B cell (primary cell): ENCODE measurements around the gene OR51B4. TPM values are rescaled to one million over a fixed set of nuclear protein-coding genes. Genes with fewer than 3 reads are reported as not detected.

Experiments used
- ATAC-seq: fragments of 200-7000 bp; cut with Tn5 transposase; one replicate; pipeline ENCODE4 v1.10.0; 2021; ENCODE audit warnings: low read depth, mild to moderate bottlenecking, moderate number of reproducible peaks, moderate library complexity
- CTCF ChIA-PET: fragments of 350-600 bp; sonication (Branson Sonifier 250); formaldehyde crosslinking; loops from one replicate; lab custom pipeline; 2021; ENCODE audit warnings: antibody characterized with exemption, inconsistent platforms; lab: Charles Lee
- POLR2A ChIA-PET: fragments of 350-600 bp; sonication (Branson Sonifier 250); formaldehyde crosslinking; loops from one replicate; lab custom pipeline; 2021; ENCODE audit warnings: antibody characterized with exemption; lab: Charles Lee
- DNase-seq: peaks from one replicate; pipeline ENCODE4 v3.0.0; 2013
- H2AFZ ChIP-seq: 2 replicates; pipeline ENCODE4 v1.6.1; 2012; ENCODE audit warnings: mild to moderate bottlenecking, low read depth, low read length; ENCODE audit not compliant: insufficient read depth, poor library complexity, severe bottlenecking
- H3K27ac ChIP-seq, 2 donors: 1 replicate in 1 of 2; 2 replicates in 1 of 2; pipeline ENCODE4 v1.5.1; 2012 to 2013; ENCODE audit warnings: low read length in 2 of 2, mild to moderate bottlenecking in 2 of 2, moderate library complexity in 1 of 2
- H3K27me3 ChIP-seq, 4 experiments: fragments of 200-600 bp in 1 of 4; sonication (generic) in 1 of 4; replicated peaks in 1 of 4; 1 replicate in 2 of 4; 2 replicates in 2 of 4; pipeline versions ENCODE4 v1.6.1 to v1.7.0; 2013 to 2016; ENCODE audit warnings: low read length in 3 of 4, mild to moderate bottlenecking in 2 of 4, mixed read lengths in 1 of 4, moderate library complexity in 1 of 4; ENCODE audit not compliant: insufficient read depth in 4 of 4, control insufficient read depth in 3 of 4; ENCODE audit errors: control extremely low read depth in 1 of 4
- H3K36me3 ChIP-seq, 2 experiments: replicated peaks in 1 of 2; 1 replicate in 1 of 2; 2 replicates in 1 of 2; pipeline versions ENCODE4 v1.6.1 to v1.7.1; 2013; ENCODE audit warnings: low read length in 1 of 2; ENCODE audit not compliant: insufficient read depth in 2 of 2, control insufficient read depth in 1 of 2; ENCODE audit errors: control extremely low read depth in 1 of 2, extremely low read depth in 1 of 2
- H3K4me1 ChIP-seq, 2 donors: fragments of 200-600 bp in 1 of 2; sonication (generic) in 1 of 2; 1 replicate in 1 of 2; 2 replicates in 1 of 2; pipeline versions ENCODE4 v1.5.1 to v1.6.1; 2013 to 2017; ENCODE audit warnings: low read length in 2 of 2; ENCODE audit not compliant: control insufficient read depth in 2 of 2, insufficient read depth in 2 of 2
- H3K4me2 ChIP-seq: replicated peaks from 2 replicates; pipeline ENCODE3; 2012; ENCODE audit warnings: mild to moderate bottlenecking, low read depth, low read length; ENCODE audit not compliant: poor library complexity, severe bottlenecking
- H3K4me3 ChIP-seq, 5 experiments: fragments of 200-600 bp in 1 of 5; sonication (generic) in 1 of 5; 1 replicate in 3 of 5; 2 replicates in 2 of 5; pipeline versions ENCODE4 v1.5.1 to v1.7.0; 2011 to 2016; ENCODE audit warnings: low read length in 4 of 5, mild to moderate bottlenecking in 4 of 5, low read depth in 2 of 5, control low read depth in 1 of 5, moderate library complexity in 1 of 5; ENCODE audit not compliant: insufficient read depth in 1 of 5; ENCODE audit errors: control extremely low read depth in 1 of 5, extremely low read depth in 1 of 5
- H3K79me2 ChIP-seq: fragments of 200-600 bp; sonication (generic); one replicate; pipeline ENCODE4 v1.6.0; 2016; ENCODE audit warnings: low read length; ENCODE audit not compliant: control insufficient read depth, insufficient read depth
- H3K9ac ChIP-seq: fragments of 200-600 bp; sonication (generic); 2 replicates; pipeline ENCODE4 v1.6.1; 2017; ENCODE audit warnings: mild to moderate bottlenecking, low read length, moderate library complexity
- H3K9me3 ChIP-seq, 3 donors: one replicate each; pipeline versions ENCODE4 v1.6.1 to v1.7.1; 2013; ENCODE audit warnings: low read length in 2 of 3; ENCODE audit not compliant: control insufficient read depth in 2 of 3, insufficient read depth in 1 of 3; ENCODE audit errors: control extremely low read depth in 1 of 3
- H4K20me1 ChIP-seq: 2 replicates; pipeline ENCODE4 v1.6.0; 2012; ENCODE audit warnings: mild to moderate bottlenecking, low read length; ENCODE audit not compliant: insufficient read depth, control insufficient read depth, poor library complexity, severe bottlenecking
- H3K27ac Mint-ChIP-seq: one replicate; pipeline ENCODE4 v1.8.0; 2021; ENCODE audit warnings: mixed read lengths
- H3K27me3 Mint-ChIP-seq: one replicate; pipeline ENCODE4 v1.8.0; 2021; ENCODE audit warnings: mixed read lengths
- H3K4me1 Mint-ChIP-seq: one replicate; pipeline ENCODE4 v1.8.0; 2021; ENCODE audit warnings: mixed read lengths
- H3K4me3 Mint-ChIP-seq: one replicate; pipeline ENCODE4 v1.8.0; 2021; ENCODE audit warnings: mixed read lengths
- H3K9me3 Mint-ChIP-seq: one replicate; pipeline ENCODE4 v1.8.0; 2022; ENCODE audit warnings: mixed read lengths; ENCODE audit not compliant: insufficient read depth
- CTCF ChIP-seq: fragments of 200-600 bp; IDR thresholded peaks from one replicate; pipeline ENCODE4 v1.8.0; 2022; ENCODE audit warnings: antibody characterized with exemption, mild to moderate bottlenecking
- EZH2 ChIP-seq: IDR thresholded peaks from 2 replicates; pipeline ENCODE4 v1.6.1; 2012; ENCODE audit warnings: borderline replicate concordance, low read depth, mild to moderate bottlenecking, moderate library complexity, low read length; ENCODE audit not compliant: insufficient read depth, poor library complexity, severe bottlenecking
- WGBS: methylation state at CpG from one replicate; pipeline ENCODE4 v1.1.5; 2013; ENCODE audit warnings: missing lambda C conversion rate; ENCODE audit not compliant: insufficient coverage; 5-methylcytosine and 5-hydroxymethylcytosine counted together
- intact Hi-C: fragments of 100-400 bp; cut with micrococcal nuclease; formaldehyde crosslinking; loops from one replicate; pipeline ENCODE4 v1.10.0; 2022
- polyA plus RNA-seq: library from polyadenylated mRNA; depleted of rRNA; stranded (reverse); fragments of >200 nt; gene quantifications from 2 replicates; pipeline ENCODE4 v1.2.3, GENCODE V29; 2012
- total RNA-seq, 2 donors: library from RNA; stranded (reverse); fragments of 120-200 nt in 1 of 2; gene quantifications; 1 replicate in 1 of 2; 2 replicates in 1 of 2; pipeline versions ENCODE4 v1.2.3 to v1.2.4, GENCODE V29; 2013 to 2022

The OR51B4 gene
- total and polyA plus RNA-seq, 2 donors (not counting 1 experiment from before 2014, with no cell fraction given): 0.21 TPM; not detected in 1

GRCh38 chr11:5284637-5285036, 17.1 kb downstream of the OR51B4 start:
- Histone ChIP-seq H2AFZ (no peak overlapping the region), H4K20me1 (no peaks in the 10 kb centered on the region), H3K4me1 (no peaks in the 10 kb centered on the region), H3K4me2 (no peak overlapping the region), H3K4me3 (no peak overlapping the region), H3K27me3 (no peaks in the 10 kb centered on the region), H3K27ac (no peak overlapping the region), H3K9ac (no peak overlapping the region), H3K9me3 (no peaks in the 10 kb centered on the region), H3K79me2 (no peaks in the 10 kb centered on the region), H3K36me3 (no peaks in the 10 kb centered on the region)
- no peak overlapping the region for H3K4me3 Mint-ChIP-seq
- H3K4me1 Mint-ChIP-seq: no peaks in the 10 kb centered on the region
- 93% methylated on average over 2 of the region's 2 CpGs for WGBS
- DNase-seq (no peak), ATAC-seq (no peak)
- ChIA-PET CTCF (interaction anchor here (0.6 kb wide), 1 partner anchor 383 kb away, joined by 3 read pairs; no protein-coding TSS in a partner anchor), POLR2A (no interaction called here)
- H3K9me3 Mint-ChIP-seq: no peaks in the 10 kb centered on the region
- intact Hi-C loops: no loop called here
- no peak overlapping the region for H3K27ac Mint-ChIP-seq
- H3K27me3 Mint-ChIP-seq: peaks cover 3% of the 10 kb centered on the region
- no peak for TF ChIP-seq EZH2
- no peak for TF ChIP-seq CTCF

- no peak overlapping the region for H3K27ac ChIP-seq
- ChIA-PET CTCF (interaction anchor here (0.6 kb wide), 1 partner anchor 383 kb away, joined by 3 read pairs; no protein-coding TSS in a partner anchor), POLR2A (no interaction called here)
- H3K9me3 ChIP-seq: no peaks in the 10 kb centered on the region
- H3K79me2 ChIP-seq: no peaks in the 10 kb centered on the region
- no peaks in the 10 kb centered on the region for H3K27me3 ChIP-seq
- no peak overlapping the region for H3K4me3 Mint-ChIP-seq
- H3K4me1 ChIP-seq: no peaks in the 10 kb centered on the region
- H3K9me3 Mint-ChIP-seq: no peaks in the 10 kb centered on the region
- no peak for ATAC-seq
- H4K20me1 ChIP-seq: no peaks in the 10 kb centered on the region
- H3K27ac Mint-ChIP-seq: no peak overlapping the region
- 43% methylated on average over 1 of the region's 1 CpG for WGBS
- no peak for DNase-seq
- intact Hi-C loops: no loop called here
- H3K27me3 Mint-ChIP-seq: peaks cover 3% of the 10 kb centered on the region
- H3K9ac ChIP-seq: no peak overlapping the region
- H3K36me3 ChIP-seq: no peaks in the 10 kb centered on the region
- TF ChIP-seq CTCF: no peak
- TF ChIP-seq EZH2: no peak
- H3K4me2 ChIP-seq: no peak overlapping the region
- H3K4me1 Mint-ChIP-seq: no peaks in the 10 kb centered on the region
- no peak overlapping the region for H2AFZ ChIP-seq
- no peak overlapping the region for H3K4me3 ChIP-seq
These were observed 17.9 kb downstream of the OR51B4 start for GRCh38 chr11:5283882-5284281.
